Panc1 (cell line): ENCODE results near the gene CRIM1.

Experiments
- TF ChIP-seq, protein P1 (sequence below): fragments of 450-650 bp; IDR thresholded peaks from 2 replicates; pipeline ENCODE4 v1.5.1; 2017; ENCODE audit warnings: mild to moderate bottlenecking
- TF ChIP-seq, protein P2 (sequence below), 2 experiments: IDR thresholded peaks; 2 replicates each; pipeline ENCODE4 v1.6.1; 2011 to 2012; ENCODE audit warnings: low read depth in 2 of 2, control low read depth in 1 of 2, low read length in 1 of 2, mild to moderate bottlenecking in 1 of 2, moderate library complexity in 1 of 2; ENCODE audit not compliant: insufficient read depth in 1 of 2

DNA sequence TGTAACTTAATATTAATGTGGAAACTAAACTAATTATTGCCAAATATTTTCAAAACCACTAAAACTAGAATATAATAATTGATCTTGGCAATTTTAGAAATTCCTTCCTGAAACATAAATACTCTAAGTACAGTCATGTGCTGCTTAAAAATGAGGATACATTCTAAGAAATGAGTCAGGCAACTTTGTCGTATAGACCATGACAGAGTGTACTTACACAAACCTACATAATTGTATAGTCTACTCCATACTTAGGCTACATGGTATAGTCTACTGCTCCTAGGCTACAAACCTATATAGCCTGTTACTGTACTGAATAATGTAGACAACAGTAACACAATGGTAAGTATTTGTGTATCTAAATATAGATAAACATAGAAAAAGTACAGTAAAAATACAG lies 214.8 kb downstream of the CRIM1 start:
- TF ChIP-seq, protein P1, sequence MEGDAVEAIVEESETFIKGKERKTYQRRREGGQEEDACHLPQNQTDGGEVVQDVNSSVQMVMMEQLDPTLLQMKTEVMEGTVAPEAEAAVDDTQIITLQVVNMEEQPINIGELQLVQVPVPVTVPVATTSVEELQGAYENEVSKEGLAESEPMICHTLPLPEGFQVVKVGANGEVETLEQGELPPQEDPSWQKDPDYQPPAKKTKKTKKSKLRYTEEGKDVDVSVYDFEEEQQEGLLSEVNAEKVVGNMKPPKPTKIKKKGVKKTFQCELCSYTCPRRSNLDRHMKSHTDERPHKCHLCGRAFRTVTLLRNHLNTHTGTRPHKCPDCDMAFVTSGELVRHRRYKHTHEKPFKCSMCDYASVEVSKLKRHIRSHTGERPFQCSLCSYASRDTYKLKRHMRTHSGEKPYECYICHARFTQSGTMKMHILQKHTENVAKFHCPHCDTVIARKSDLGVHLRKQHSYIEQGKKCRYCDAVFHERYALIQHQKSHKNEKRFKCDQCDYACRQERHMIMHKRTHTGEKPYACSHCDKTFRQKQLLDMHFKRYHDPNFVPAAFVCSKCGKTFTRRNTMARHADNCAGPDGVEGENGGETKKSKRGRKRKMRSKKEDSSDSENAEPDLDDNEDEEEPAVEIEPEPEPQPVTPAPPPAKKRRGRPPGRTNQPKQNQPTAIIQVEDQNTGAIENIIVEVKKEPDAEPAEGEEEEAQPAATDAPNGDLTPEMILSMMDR = no peak
- TF ChIP-seq, protein P2, sequence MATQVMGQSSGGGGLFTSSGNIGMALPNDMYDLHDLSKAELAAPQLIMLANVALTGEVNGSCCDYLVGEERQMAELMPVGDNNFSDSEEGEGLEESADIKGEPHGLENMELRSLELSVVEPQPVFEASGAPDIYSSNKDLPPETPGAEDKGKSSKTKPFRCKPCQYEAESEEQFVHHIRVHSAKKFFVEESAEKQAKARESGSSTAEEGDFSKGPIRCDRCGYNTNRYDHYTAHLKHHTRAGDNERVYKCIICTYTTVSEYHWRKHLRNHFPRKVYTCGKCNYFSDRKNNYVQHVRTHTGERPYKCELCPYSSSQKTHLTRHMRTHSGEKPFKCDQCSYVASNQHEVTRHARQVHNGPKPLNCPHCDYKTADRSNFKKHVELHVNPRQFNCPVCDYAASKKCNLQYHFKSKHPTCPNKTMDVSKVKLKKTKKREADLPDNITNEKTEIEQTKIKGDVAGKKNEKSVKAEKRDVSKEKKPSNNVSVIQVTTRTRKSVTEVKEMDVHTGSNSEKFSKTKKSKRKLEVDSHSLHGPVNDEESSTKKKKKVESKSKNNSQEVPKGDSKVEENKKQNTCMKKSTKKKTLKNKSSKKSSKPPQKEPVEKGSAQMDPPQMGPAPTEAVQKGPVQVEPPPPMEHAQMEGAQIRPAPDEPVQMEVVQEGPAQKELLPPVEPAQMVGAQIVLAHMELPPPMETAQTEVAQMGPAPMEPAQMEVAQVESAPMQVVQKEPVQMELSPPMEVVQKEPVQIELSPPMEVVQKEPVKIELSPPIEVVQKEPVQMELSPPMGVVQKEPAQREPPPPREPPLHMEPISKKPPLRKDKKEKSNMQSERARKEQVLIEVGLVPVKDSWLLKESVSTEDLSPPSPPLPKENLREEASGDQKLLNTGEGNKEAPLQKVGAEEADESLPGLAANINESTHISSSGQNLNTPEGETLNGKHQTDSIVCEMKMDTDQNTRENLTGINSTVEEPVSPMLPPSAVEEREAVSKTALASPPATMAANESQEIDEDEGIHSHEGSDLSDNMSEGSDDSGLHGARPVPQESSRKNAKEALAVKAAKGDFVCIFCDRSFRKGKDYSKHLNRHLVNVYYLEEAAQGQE (IDR thresholded peaks at IDR 0.05; ENCODE audit: insufficient read depth in 1 of 2, low read depth in 2 of 2, low read length in 1 of 2) = no peak
